Right atrium auricular region (tissue), 2 donors: Measurements from ENCODE around the gene TAGLN2. TPM values are rescaled to one million over a fixed set of nuclear protein-coding genes. Genes with fewer than 3 reads are reported as not detected.

Experiments used
- DNase-seq: peaks from one replicate; pipeline ENCODE4 v3.0.0-alpha.2; 2019; ENCODE audit warnings: low spot score
- H3K27ac ChIP-seq, 2 donors: fragments of 200-600 bp; sonication (generic); 1 replicate in 1 of 2; 2 replicates in 1 of 2; pipeline ENCODE4 v1.5.1; 2016 to 2019
- H3K27me3 ChIP-seq, 2 donors: fragments of 200-600 bp; sonication (generic); one replicate each; pipeline versions ENCODE4 v1.5.1 to v1.6.0; 2017 to 2019
- H3K36me3 ChIP-seq: fragments of 200-600 bp; sonication (generic); one replicate; pipeline ENCODE4 v1.5.1; 2016
- H3K4me1 ChIP-seq, 2 donors: fragments of 200-600 bp; sonication (generic); one replicate each; pipeline versions ENCODE4 v1.5.1 to v1.6.0; 2017 to 2019
- H3K4me3 ChIP-seq, 2 donors: fragments of 200-600 bp; sonication (generic); 1 replicate in 1 of 2; 2 replicates in 1 of 2; pipeline ENCODE4 v1.5.1; 2017 to 2019; ENCODE audit warnings: mild to moderate bottlenecking in 1 of 2, moderate library complexity in 1 of 2
- H3K9me3 ChIP-seq, 2 donors: fragments of 200-600 bp; sonication (generic); one replicate each; pipeline ENCODE4 v1.5.1; 2019
- total RNA-seq, 2 donors: library from RNA; depleted of rRNA; stranded (reverse); fragments of >200 nt; gene quantifications; one replicate each; pipeline ENCODE4 v1.1.0, GENCODE V29; 2016
- TF ChIP-seq, protein P1 (sequence below), 2 donors: fragments of 200-600 bp; sonication (generic); IDR thresholded peaks; one replicate each; pipeline ENCODE4 v1.5.1; 2019; ENCODE audit warnings: antibody characterized with exemption in 2 of 2

The TAGLN2 gene
- total RNA-seq, 2 donors from 2014 or later = 124 to 235 TPM

DNA sequence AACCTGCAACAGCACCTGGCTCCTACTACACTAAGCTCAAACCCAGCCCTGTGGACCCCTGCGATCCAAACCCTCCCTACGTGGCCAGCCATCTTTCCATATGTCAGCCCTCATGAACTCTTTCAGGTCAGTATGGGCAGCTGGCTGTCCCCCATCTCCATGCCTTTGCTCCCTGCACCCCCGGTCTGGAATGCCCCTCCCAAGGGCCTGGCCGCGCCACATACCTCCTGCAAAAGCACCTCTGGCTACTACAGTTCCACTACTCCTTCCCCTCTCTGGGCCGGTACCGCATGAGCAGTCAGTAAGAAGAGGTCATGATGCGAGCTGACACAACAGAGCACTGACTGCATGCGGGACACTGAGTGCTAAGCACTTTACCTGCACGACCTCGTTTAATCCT, 10.0 kb upstream of the TAGLN2 start:
- TF ChIP-seq, protein P1, sequence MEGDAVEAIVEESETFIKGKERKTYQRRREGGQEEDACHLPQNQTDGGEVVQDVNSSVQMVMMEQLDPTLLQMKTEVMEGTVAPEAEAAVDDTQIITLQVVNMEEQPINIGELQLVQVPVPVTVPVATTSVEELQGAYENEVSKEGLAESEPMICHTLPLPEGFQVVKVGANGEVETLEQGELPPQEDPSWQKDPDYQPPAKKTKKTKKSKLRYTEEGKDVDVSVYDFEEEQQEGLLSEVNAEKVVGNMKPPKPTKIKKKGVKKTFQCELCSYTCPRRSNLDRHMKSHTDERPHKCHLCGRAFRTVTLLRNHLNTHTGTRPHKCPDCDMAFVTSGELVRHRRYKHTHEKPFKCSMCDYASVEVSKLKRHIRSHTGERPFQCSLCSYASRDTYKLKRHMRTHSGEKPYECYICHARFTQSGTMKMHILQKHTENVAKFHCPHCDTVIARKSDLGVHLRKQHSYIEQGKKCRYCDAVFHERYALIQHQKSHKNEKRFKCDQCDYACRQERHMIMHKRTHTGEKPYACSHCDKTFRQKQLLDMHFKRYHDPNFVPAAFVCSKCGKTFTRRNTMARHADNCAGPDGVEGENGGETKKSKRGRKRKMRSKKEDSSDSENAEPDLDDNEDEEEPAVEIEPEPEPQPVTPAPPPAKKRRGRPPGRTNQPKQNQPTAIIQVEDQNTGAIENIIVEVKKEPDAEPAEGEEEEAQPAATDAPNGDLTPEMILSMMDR (IDR thresholded peaks at IDR 0.05) = no peak
- H3K9me3 ChIP-seq = no peaks in the 10 kb centered on the region
- peaks cover 0 to 28% of the 10 kb centered on the region in 2 donors for H3K4me1 ChIP-seq
- no peaks in the 10 kb centered on the region for H3K27me3 ChIP-seq
- no peak overlapping the region for H3K27ac ChIP-seq
- H3K36me3 ChIP-seq = no peaks in the 10 kb centered on the region
- H3K4me3 ChIP-seq = no peak overlapping the region
- no peak for DNase-seq

DNA sequence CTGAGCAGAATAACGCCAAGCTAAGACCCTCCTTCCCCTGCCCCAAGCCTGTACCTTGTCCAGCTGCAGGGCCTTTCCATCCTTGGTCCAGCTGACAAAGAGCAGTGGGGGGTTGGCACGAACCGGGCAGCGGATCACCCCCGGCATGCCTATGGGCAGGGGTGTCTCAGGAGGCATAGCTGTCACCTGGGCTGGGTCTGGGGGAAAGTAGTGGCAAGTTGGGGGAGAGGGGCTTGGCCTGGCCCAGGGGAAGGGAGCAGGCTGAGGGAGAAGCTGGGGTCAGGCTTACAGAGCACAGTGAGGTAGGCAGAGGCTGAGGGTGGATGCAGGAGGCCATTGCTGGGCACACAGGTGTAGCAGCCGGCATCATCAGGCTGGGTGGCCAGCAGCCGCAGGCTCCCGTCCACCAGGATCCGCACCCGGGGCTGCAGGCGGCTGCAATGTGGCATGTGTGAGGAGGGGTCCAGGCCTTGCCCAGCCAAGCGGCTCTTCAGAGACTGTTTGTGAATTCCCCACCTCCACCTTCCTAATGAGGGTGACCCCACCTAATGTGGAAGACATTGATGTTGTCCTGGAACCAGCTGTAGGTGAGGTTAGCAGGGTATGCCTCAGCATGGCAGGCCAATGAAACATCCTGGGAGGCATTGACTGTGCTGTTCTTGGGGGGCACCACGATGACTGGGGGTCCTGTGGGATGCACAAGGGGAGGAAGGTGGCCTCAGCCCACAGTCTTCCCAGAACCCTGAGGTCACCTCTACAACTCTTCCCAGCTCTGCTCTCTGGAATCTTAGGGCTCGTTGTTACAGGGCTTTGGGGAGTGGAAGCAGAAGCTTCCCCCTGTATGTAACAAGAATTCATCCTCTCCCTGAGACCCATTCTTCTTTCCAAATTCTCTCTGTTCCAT, 9.1 kb upstream of the TAGLN2 start:
- Histone ChIP-seq H3K4me1 (peaks cover 0 to 28% of the 10 kb centered on the region in 2 donors), H3K27ac (no peak overlapping the region), H3K9me3 (no peaks in the 10 kb centered on the region), H3K36me3 (no peaks in the 10 kb centered on the region), H3K4me3 (no peak overlapping the region), H3K27me3 (no peaks in the 10 kb centered on the region)
- TF ChIP-seq, protein P1 (IDR thresholded peaks at IDR 0.05) = no peak
- no peak for DNase-seq

DNA sequence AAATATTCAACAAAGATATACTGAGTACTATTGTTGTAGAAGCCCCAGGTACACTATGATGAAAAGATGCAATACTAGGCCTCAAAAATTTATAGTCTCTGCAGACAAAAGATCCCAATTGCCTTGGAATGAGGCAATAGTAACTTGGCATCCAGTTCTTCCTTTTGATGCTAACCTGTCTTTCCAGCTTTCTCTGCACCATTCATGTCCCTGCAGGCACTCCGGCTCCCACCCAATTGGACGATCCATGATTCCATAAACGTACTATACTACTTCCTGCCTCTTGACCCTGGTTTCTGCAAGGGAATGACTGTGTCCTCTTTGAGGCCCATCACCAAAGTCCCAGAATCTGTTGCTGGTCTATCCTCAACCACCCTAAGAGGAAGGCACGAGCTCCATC, 8.0 kb upstream of the TAGLN2 start:
- H3K27ac ChIP-seq = no peak overlapping the region
- no peaks in the 10 kb centered on the region for H3K27me3 ChIP-seq
- H3K4me3 ChIP-seq = no peak overlapping the region
- peaks cover 0 to 25% of the 10 kb centered on the region in 2 donors for H3K4me1 ChIP-seq
- no peaks in the 10 kb centered on the region for H3K36me3 ChIP-seq
- no peak for DNase-seq
- H3K9me3 ChIP-seq = no peaks in the 10 kb centered on the region
- TF ChIP-seq, protein P1 (IDR thresholded peaks at IDR 0.05) = no peak

DNA sequence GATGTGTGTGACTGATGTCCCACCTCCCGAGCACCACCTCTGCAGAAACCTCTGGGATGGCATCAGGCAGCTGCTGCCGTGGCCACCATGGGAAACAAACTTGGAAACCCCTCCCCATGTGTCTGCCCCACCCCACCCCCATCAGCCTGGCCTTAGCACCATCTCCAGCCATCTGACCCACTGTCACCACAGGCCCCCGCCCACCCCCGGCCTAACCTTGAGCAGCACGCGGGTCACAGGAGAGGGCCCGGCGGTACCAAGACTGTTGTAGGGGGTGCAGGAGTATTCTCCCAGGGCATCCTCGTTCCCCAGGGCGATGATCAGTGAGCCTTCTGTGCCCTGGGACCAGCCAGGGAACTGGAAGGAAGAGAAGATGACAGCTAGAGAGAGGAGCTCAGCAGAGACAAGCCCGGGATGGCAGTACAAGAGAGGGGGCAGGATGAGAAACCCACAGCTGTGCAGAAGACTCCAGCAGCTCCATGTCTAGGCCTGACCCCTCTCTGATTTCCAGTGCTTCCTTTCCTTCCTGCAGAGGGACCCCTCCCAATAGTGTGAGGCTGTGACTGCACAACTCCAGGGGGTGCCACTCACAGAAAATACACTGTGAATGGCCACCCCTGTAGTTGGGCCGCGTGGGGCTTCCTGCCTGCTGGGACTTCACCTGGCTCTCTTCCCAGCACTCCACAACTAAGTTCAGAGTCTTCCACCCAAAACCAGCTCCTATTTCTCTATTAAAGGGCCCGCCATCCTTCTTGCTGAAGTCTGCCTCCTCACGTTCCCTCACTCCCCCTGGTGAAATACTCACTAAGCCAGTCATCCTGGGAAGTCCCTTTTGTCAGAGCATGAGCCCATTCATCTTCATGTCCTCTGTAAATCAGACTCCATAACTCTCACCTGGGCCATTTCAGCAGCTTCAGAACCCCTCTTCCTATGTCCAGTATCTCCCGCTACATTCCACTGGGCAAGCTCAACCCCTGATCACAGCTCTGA, 7.3 kb upstream of the TAGLN2 start:
- TF ChIP-seq, protein P1 (IDR thresholded peaks at IDR 0.05) = no peak
- no peaks in the 10 kb centered on the region for H3K9me3 ChIP-seq
- H3K27ac ChIP-seq = no peak overlapping the region
- no peak for DNase-seq
- H3K27me3 ChIP-seq = no peaks in the 10 kb centered on the region
- H3K36me3 ChIP-seq = no peaks in the 10 kb centered on the region
- no peak overlapping the region for H3K4me3 ChIP-seq
- H3K4me1 ChIP-seq = peaks cover 0 to 18% of the 10 kb centered on the region in 2 donors

DNA sequence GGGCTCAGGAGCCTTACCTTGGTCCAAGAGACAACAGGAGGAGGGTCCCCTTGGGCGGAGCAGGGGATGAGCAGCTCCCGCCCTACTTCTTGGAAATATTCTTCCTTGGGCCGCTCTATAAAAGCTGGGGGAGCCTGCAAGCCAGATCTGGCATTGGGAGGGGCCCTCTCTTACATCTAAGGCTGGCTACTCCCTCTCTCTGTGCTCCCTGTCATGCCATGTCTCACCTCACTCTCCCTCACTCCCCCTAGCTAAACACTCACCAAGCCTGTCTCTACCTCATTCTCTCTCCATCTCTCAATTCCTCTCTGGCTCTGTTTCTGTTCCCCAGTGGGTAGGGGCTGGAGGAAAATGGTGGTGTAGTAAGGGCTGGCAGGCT, 6.5 kb upstream of the TAGLN2 start:
- DNase-seq = no peak
- Histone ChIP-seq H3K27me3 (no peaks in the 10 kb centered on the region), H3K36me3 (no peaks in the 10 kb centered on the region), H3K27ac (no peak overlapping the region), H3K4me1 (peaks cover 0 to 9% of the 10 kb centered on the region in 2 donors), H3K9me3 (no peaks in the 10 kb centered on the region), H3K4me3 (no peak overlapping the region)
- TF ChIP-seq, protein P1 (IDR thresholded peaks at IDR 0.05) = no peak
